Measurements from ENCODE around the gene ITPR3. TPM values are rescaled to one million over a fixed set of nuclear protein-coding genes. Genes with fewer than 3 reads are reported as not detected.
"Not testable (repeated sequence)": the region's sequence is repeated elsewhere in the genome, so short reads cannot be mapped to it uniquely, and the experiment has no call there.

ITPR3 gene
- total RNA-seq, 2 donors from 2014 or later, result 106 to 108 TPM

DNA sequence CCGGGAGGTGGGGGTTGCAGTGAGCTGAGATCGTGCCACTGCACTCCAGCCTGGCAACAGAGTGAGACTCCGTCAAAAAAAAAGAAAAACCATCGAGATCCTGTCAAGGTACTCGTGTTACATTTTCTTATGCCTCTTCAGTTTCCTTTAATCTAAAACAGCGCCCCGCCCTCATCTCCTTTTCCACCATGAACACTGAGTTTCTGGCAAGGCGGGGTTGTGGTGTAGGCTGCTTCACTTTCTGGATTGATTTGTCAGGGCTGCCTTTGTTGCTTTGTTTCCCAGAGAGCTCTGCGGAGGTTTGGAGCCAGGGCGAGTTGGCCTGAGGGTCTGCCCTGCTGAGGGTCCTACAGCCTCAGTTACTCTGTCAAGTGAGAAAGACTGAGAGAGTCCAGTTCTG lies 8.9 kb downstream of the ITPR3 start:
- DNase-seq (no peak), ATAC-seq (no peak)
- intact Hi-C loops (cut with DNase I, micrococcal nuclease), result no loop called here

DNA sequence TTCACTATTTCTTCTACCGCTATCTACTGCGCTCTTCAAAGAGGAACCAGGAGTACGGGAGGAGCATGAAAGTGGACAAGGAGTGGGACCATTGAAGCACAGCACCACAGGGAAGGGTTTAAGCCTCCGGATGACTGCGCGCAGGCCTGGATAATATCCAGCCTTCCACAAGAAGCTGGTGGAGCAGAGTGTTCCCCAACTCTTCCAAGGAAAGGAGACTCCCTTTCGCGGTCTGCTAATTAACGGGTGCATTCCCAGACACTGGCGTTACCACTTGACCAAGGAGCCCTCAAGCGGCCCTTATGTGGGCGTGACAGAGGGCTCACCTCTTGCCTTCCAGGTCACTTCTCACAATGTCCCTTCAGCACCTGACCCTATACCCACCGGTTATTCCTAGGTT lies 10.4 kb downstream of the ITPR3 start:
- intact Hi-C loops (cut with DNase I, micrococcal nuclease); DNase-seq; ATAC-seq: not testable (repeated sequence)

DNA sequence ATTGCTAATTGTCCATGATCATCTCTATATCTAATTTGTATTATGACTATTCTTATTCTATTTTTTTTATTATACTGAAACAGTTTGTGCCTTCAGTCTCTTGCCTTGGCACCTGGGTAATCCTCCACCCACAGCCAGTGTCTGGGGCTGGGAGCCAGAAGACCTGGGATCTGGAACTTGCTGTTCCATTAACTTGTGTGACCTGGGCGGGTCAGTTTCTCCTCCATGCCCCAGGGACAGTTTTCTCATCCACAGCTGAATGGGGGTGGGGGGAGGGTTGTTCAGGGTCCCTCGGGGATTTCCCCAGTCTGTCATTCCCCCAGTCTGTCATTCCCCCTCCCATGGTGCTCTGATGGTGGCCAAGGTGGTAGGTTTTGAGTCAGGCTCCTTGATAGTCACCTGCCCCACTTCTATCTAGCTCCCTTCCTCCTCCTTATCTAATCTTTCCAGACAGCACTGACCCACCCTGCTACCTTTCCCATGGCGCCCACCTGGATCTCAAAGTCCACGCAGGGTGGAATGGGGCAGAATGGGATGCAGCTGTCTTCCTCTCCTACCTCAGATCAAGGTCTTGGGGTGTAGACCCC lies 10.9 kb downstream of the ITPR3 start:
- intact Hi-C loops (cut with DNase I, micrococcal nuclease), result no loop called here
- peak in 1 of 2 donors; percentile 43 for DNase-seq
- peak; percentile 8 for ATAC-seq

DNA sequence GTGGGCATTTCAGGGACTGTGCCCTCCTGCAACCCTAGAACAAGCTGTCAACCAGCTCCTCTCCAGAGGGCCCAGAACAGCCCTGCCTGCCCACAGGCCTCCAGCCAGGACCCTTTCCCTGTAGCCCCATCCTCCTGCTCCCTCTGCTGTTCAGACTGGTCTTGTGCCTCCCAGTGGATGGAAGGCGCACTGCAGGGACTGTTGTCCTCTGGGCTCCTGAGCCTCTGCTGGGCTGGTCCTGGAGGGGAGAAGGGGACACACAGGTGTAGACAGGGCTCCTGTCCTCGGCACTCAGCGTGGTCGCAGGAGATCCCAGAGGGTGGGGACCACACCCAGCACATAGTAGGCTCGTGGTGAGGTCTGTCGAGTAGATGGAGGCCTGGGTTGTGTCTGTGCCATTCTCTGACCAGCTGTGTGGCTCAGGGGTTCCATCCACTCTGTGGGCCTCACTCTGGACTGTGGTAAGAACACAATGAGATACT lies 11.5 kb downstream of the ITPR3 start:
- ATAC-seq, result peak; percentile 33
- DNase-seq, result peak; percentile 58 to 65
- intact Hi-C loops (cut with DNase I, micrococcal nuclease), result no loop called here

DNA sequence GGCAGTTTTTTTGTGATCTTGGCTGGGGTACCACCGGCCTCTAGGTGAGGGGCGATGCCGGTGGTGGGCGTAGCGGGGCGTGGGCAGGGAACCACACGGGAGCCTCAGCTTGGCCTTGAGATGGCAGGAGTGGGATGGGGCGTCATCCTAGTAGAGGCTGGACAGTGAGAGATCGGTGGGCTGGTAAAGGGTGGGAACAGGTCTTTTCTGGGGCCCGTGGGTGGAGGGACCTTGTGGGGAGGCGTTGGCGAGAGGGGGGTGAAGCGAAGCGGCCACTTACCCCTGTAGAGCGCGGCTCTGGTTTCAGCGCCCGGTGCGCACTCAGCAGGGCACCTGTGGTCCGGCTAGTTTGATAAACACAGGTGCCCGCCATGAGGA lies 12.0 kb downstream of the ITPR3 start:
- ATAC-seq, result peak; percentile 0
- intact Hi-C loops (cut with DNase I, micrococcal nuclease), result no loop called here
- DNase-seq, result no peak

DNA sequence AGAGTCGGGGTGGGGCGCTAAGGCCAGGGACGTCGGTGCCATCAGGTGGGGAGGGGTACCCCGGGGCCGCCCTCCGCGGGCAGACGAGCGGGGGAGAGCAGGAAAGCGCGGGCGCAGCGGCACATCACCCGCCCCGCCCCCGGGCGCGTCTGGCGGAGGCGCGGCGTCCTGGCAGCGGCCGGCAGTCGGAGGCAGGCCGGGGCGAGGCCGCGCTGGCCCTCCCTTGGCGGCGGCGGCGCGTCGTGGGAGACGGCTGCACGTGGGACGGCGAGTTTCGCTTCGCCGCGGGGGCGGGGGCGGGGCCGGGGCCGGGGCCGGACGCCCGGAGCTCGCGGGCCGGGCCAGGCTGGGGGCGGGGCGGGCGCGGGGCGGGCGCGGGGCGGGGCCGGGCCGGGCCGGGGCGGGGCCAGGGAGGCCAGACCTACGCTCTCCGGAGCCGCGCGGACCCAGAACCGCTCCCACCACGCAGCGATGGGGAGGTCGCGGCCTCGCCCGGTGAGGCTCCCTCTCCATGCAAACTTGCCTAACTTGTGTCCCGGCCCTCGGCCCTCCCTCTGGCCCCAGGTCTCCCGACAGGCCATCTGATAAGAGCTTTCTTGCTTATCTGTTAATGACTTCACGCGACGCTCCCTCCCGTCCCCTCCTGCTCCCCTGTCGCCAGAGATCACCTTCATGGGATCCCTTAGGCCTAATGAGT lies 12.5 kb downstream of the ITPR3 start:
- DNase-seq (peak; percentile 73 to 83), ATAC-seq (peak; percentile 80)
- intact Hi-C loops (cut with DNase I, micrococcal nuclease), result no loop called here

DNA sequence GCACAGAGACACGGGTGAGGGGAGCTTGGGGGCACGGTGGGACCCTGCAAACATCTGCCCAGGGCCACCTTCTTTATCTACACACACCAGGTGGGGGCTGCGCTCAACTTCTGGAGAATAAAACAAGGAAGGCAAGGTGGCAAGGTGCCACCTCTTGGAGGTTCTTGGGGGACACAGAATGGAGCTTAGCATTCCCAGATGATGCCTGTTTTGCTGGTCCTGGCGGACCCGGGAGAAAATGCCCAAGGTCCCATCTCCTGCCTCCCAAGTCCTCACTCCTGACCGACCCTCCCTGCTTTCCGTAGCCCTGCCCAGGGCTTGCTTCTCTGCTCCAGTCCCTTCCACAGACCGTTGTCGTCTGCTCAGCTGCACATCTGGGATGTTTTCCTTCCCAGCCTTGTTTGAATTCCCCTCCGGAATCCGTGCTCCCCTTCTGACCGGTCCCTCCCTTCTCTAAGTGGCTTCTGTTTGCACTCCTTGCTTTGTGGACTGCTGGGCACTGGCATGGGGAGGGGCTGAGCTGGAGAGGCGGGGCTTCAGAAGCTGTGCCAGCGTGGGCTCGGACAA lies 13.1 kb downstream of the ITPR3 start:
- peak; percentile 49 for ATAC-seq
- DNase-seq, result peak in 1 of 2 donors; percentile 37

DNA sequence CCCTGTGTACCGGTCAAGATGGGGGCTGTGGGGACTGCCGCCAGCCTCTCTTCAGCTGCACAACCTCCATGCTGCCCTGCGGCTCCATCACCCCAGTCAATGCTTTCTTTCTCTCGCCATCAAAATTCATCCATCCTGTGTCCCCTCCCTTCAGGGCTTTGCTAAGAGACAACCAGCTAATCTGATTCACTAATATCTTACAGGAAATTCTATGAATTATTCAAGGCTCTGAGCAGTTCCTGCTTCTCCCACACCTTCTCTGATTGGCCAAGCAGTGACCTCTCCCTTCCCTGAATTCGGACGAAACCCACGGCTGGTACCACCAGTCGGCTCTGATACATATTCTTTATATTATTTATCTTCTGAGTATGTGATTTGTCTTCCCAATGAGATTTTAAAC lies 13.8 kb downstream of the ITPR3 start:
- ATAC-seq (no peak), DNase-seq (no peak)
- intact Hi-C loops (cut with DNase I, micrococcal nuclease), result no loop called here

More for the DNA sequence above, 13.1 kb downstream of the ITPR3 start:
- intact Hi-C loops (cut with DNase I, micrococcal nuclease), result no loop called here

DNA sequence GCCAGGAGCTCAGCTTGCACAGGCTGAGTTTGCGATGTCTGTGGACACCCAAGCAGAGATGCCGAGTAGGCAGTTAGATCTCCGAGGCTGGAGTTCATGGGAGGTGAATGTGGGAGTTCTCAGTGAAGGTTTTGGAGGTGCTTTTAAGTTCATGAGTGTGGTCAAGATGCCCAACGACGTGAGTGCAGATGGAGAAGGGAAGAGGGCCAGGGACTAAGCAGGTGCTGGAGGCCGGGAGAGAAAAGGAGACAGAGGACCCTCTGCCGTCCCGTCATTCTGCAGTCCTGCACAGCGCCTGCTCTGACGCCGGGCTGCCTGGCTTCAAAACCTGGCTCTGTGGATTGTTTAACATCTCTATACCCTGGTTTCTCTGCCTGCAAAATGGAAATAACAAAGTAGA lies 15.5 kb downstream of the ITPR3 start:
- intact Hi-C loops (cut with DNase I, micrococcal nuclease), result no loop called here

DNA sequence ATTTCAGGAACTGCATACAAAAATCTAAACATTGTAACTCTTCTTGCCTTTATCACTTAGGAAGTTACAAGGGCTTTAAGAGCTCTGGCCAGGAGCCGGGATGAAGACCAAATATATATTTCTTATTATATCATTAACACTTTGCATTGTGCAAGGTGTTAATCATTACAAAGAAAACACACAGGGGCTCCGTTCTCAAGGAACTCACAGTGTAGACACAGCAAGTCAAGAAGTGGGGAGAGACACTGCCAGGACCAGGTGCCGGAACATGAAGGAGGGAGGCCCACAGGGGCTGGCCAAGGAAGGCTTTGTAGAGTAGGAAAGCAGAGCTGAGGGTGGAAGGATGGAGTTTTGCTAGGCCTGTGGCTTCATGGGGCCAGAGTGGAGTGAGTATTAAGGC lies 17.4 kb downstream of the ITPR3 start:
- peak; percentile 26 for ATAC-seq
- intact Hi-C loops (cut with DNase I, micrococcal nuclease), result no loop called here

More for the DNA sequence above, 15.5 kb downstream of the ITPR3 start:
- no peak for ATAC-seq
- no peak for DNase-seq

DNA sequence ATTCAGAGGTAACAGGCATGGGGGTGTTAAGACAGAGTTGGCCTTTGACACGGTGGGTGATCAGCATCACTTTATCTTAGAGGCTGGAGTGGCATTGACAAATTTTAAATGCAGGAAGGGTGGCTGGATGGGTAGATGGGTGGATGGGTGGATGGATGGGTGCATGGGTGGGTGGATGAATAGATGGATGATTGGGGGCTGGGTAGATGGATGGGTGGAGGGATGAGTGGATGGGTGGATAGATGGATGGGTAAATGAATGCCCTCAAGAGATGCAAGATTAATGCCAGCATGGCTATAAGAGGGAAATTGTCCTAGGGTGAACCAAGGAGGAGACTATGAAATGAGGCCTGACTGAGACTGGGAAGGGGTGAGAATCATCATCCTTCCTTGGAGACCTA lies 18.4 kb downstream of the ITPR3 start:
- intact Hi-C loops (cut with DNase I, micrococcal nuclease), result no loop called here
- DNase-seq (no peak), ATAC-seq (no peak)

More for the DNA sequence above, 17.4 kb downstream of the ITPR3 start:
- DNase-seq, result no peak

DNA sequence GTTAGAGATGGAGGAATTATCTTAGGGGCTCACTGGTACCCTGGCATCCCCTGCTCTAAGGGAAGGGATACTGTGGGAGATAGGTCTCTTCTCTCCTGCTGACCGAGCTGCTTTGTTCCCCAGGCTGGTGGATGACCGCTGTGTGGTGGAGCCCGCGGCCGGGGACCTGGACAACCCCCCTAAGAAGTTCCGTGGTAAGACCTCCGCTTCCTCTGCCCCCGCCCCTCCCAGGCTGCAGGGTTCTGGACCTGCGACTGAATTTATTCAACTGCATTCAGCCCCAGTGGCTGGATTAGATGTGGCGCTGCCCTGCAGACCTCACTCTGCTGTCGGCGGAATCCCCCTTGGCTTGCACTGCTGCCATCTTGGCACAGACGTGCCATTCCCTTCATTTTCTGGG lies 19.2 kb downstream of the ITPR3 start:
- DNase-seq (no peak), ATAC-seq (no peak)
- intact Hi-C loops (cut with DNase I, micrococcal nuclease), result no loop called here

DNA sequence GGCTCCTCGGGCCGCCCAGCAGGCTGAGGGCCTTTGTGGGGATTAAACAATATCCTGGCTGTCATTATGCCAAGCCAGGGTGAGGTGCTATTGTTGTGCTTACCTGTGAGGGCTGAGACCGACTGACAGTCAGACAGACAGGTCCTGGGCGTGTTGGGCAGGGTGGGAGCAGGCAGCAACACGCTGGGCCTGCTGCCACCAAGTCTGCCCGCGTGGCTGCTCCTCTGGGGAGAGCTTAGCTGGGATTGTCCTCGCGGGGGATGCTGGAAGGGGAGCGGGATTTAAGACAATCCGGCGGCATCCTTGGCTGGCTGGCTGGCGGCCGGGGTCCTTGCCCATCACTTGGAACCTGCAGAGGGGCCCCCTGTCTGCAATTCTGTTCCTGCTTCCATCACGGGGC lies 20.0 kb downstream of the ITPR3 start:
- ATAC-seq (no peak), DNase-seq (no peak)
- intact Hi-C loops (cut with DNase I, micrococcal nuclease), result no loop called here

DNA sequence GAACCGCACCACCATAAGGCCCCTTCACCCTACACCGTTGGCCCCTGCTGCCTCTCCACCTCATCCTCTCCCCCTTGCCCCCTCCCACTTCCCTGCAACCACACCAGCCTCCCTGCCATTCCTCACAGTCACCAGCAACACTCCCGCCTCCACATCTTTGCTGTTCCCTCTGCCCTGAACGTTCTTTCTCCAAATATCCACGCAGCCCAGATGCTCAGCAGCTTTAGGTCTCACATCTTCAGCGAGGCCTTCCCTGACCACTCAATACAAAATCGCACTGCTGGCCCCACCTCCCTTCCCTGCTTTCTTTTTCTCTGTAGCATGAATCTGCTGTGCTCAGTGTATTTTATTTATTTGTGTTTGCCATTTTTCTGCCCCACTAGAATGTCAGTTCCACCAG lies 20.5 kb downstream of the ITPR3 start:
- ATAC-seq, result no peak
- DNase-seq, result no peak
- intact Hi-C loops (cut with DNase I, micrococcal nuclease), result no loop called here

DNA sequence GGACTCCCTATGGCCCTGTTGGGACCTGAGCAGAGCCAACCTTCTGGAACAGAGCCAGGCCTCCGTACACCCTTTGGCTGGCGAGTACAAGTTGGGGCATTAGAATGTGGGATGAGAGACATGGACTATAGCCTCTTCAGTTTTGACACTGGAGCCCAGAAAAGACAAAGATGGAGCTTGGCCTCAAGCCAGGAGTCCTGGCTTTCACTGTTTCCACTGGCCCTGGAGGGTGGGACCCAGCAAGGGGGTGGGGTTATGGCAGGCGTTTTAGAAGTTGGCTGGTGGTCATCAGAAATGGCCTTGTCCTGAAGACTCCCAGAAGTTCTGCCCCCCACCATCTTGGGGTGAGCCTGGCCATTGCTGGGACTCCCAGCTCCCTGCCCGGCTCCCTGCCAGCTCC lies 21.8 kb downstream of the ITPR3 start:
- no peak for ATAC-seq
- DNase-seq, result no peak
- intact Hi-C loops (cut with DNase I, micrococcal nuclease), result no loop called here

DNA sequence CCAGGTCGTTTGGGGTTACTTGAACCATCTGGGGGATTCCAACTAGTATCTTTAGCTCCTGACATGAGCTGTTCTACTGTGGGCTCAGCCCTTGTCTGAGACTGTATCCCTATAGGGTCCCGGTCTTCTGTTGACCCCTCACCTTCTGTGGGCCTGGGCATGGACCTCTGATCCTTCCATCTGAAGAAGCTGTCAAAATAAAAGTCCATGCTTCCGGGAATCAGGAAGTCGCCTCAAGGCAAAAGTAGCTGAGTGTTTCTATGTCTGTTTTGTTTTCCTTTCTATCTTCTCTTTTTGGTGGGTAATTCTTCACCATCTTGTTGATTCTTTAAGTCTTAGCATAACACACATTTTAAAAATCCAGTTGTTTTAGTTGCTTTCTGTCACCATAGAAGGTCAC lies 30.3 kb downstream of the ITPR3 start:
- intact Hi-C loops (cut with DNase I, micrococcal nuclease), result no loop called here
- no peak for ATAC-seq
- DNase-seq, result no peak

DNA sequence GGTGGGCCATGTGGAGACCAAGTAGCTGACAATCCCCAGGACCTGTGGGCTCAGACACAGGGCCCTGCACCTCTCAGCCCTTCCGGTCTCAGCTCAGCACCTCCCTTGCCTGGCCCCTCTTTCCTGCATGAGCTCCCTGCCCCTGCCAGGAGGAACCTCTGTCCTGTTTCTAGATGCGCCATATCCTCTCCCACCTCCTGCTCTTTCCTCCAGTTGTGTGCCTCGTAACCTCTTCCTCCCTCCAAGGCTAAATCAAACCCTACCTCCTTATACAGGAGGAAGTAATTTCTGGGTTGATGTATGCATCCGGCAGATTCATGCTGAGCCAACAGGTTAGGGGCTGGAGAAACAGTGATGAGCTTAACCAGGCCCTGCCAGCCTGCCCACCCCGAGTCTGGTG lies 30.9 kb downstream of the ITPR3 start:
- ATAC-seq, result no peak
- DNase-seq, result no peak
- intact Hi-C loops (cut with DNase I, micrococcal nuclease), result no loop called here

DNA sequence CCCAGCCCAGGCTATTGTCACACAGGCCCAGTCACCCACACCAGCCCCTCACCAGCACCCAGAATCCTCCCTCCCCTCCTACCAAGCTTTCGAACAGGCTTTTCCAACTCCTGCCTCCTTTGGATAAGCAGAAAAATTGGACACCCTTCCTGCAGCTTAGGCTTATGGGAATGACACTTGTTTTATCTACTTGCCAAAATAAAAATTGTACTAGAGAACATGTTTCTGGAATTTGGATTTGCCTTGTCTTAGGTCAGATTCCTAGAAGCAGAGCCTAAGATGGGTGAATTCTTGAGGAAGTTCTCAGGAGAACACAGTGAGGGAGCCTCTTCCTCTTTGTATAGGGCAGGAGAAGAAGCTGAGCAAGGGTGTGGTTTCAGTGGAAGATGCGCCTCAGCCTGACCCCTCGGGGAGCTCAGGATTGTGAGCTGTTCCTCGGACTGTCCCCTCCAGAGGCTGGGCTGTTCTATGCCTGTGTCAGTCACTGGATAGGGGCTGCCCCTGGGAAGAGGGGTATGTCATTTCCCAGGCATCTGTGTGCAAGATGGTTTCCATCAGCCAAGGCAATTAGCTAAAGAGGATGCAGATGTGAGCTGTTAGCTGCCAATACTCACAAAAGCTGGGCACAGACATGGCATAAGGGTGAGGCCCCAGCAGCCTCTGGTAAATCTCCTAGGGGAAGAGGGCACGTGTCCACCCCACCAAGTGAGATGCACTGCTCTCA lies 33.9 kb downstream of the ITPR3 start:
- ATAC-seq (no peak), DNase-seq (no peak)
- intact Hi-C loops (cut with DNase I, micrococcal nuclease), result no loop called here

DNA sequence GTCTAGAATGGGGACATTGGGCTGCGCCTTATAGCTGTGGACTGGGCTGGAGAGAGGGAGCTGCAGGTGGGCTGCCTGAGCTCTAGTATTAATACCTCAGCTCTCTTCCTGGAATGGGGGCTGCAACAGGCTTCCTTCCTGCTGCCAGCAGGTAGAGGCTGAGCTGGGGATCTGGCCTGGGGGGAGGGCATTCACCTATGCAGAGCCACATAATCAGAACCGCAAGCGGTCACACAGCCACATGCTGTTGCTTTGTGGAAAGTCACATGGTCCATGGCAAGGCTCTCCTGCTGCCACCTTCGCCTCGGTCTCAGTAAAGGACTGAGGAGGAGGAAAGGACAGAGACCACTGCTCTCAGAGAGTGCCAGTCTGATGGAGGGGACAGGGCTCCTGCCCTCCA lies 35.7 kb downstream of the ITPR3 start:
- intact Hi-C loops (cut with DNase I, micrococcal nuclease), result no loop called here
- ATAC-seq (no peak), DNase-seq (no peak)

Data from left colon (tissue), 2 donors.